Epithelial cell of proximal tubule (primary cell): Measurements from ENCODE around the gene ETV3. TPM values are rescaled to one million over a fixed set of nuclear protein-coding genes. Genes with fewer than 3 reads are reported as not detected.
A peak's percentile ranks its signal among the peaks of the same experiment; 100 is the strongest.

Experiments used
- DNase-seq: peaks from one replicate; pipeline ENCODE4 v3.0.0-alpha.2; 2011; ENCODE audit warnings: low read depth
- H3K4me3 ChIP-seq: 2 replicates; pipeline ENCODE4 v1.5.1; 2011; ENCODE audit warnings: low read depth, mild to moderate bottlenecking, low read length
- CTCF ChIP-seq: conservative IDR thresholded peaks from 2 replicates; pipeline ENCODE4 v1.5.1; 2012; ENCODE audit warnings: low read depth, mild to moderate bottlenecking, low read length
- total RNA-seq: library from RNA; depleted of rRNA; stranded (reverse); fragments of >200 nt; gene quantifications from 2 replicates; pipeline ENCODE4 v1.2.3, GENCODE V29; 2015

ETV3 gene
- total RNA-seq, 1 donor from 2014 or later = 6.9 TPM

DNA sequence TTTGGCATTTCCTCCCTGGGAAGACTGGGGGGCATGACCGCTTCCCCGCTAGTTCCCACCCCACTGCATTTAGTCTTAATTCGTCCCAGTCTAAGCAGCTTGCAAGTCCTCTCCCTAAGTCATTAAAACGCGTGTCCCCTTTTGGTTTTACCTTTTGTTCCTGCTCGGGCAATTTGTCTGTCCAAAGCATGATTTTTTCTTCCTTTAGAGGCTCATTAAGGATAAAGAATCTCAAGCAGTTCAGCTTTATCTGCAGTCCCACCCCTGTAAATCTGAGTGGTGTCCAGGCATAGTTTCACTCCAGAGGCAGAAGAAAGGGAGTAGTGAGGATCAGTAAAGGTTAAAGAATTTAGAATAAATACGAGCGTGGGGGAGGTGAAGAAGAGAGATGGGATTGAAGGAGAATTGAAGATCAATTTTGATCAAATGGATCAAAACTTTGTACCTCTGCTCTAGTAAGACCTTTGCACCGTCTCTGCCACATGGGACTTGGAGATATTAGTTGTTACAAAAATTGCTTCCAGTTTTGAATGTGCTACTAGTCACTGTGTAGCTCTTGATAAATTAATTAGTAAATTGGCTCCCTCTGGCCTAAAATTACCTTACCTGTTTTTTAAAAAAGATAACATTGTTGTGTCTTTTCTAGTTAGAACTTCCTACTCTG, 989 bp upstream of the ETV3 start:
- TF ChIP-seq CTCF = no peak
- DNase-seq = no peak
- peak overlapping the region; percentile 98 for H3K4me3 ChIP-seq

DNA sequence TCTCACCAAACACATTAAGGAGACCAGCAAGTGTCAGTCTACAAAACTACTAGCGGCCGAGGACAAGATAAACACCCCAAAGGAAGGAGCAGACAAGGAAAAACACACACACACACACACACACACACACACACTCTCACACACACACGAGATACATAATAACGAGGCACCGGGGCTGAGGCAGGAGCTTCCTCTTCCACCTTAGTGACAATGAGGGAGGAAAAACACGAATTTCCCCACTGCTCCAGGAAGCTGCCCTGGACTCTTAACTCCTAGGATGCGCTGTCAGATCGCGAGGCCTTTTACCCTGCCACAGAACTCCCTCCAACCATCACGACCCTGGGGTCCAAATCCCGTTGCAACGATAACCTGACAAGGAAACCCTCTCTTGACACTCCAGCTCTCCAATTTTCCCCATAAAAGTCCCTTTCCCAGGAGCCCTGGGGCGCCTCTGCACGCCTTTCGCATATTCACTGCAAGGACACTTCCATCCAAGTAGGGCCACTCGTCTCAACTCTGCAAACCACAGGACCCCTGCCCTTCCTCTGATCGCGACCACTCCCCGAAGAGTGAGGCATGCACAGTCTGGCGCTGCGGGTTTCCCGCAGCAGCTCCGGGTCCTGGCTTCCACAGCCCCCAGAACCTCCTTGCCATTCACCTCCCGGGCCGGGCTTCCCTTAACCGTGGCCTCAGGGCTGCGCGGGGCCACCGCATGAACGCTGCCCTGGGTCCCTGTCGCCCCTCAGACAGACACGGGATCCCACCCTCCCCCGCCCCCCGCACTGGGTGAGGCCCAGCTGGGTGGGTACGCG, 581 bp downstream of the ETV3 start:
- no peak for TF ChIP-seq CTCF
- H3K4me3 ChIP-seq = peak overlapping the region; percentile 98
- DNase-seq = no peak

DNA sequence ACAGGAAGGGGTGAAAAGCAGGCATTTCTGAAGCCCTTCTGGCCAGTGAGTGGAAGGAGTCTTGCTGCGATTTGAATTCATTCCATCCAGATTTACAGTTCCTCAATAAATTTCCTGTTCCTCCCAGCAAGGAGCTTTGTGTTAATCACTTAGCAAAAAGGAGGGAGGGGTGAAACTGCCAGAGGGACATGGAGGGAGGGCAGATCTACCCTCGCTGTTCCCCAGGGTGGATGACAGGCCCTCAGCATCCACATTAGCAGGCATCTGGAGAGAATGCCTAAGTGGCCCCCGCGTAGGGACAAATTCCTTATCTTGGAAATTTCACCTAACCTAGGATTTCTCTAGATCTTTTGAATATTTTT, 1.2 kb downstream of the ETV3 start:
- DNase-seq = no peak
- peak overlapping the region; percentile 98 for H3K4me3 ChIP-seq
- TF ChIP-seq CTCF = no peak

GRCh38 chr1:157136133-157136532, 2.1 kb downstream of the ETV3 start:
- no peak for DNase-seq
- peak; percentile 33 for TF ChIP-seq CTCF
- peak overlapping the region; percentile 98 for H3K4me3 ChIP-seq

- no peak overlapping the region for H3K4me3 ChIP-seq
- no peak for TF ChIP-seq CTCF
- no peak for DNase-seq
Observed at GRCh38 chr1:157135646-157136045, 2.5 kb downstream of the ETV3 start.

DNA sequence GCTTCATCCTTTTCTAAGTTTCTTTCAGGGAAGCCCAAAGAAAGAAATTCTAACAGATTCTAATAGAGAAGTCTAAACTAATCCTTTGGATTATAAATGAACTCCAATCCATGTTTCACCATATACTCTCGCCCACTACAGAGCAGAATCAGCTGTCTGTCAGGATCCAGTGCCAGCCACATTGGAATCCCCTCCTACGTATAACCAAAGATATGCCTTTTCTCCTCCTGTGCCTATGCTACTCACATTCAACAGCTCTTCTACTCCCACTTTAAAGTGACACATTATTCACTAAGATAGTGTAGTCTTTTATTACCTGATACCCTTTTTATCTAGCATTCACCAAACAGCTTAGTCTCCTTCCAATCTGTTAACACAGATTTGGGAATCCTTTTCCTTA, 3.1 kb downstream of the ETV3 start:
- TF ChIP-seq CTCF = no peak
- no peak overlapping the region for H3K4me3 ChIP-seq
- DNase-seq = no peak
